Measurements from ENCODE around the gene ING1. TPM values are rescaled to one million over a fixed set of nuclear protein-coding genes. Genes with fewer than 3 reads are reported as not detected.
"Not testable (repeated sequence)": the region's sequence is repeated elsewhere in the genome, so short reads cannot be mapped to it uniquely, and the experiment has no call there.

Gene ING1
- total RNA-seq, 3 donors from 2014 or later: 21.0 to 26.1 (median 26.1) TPM

DNA sequence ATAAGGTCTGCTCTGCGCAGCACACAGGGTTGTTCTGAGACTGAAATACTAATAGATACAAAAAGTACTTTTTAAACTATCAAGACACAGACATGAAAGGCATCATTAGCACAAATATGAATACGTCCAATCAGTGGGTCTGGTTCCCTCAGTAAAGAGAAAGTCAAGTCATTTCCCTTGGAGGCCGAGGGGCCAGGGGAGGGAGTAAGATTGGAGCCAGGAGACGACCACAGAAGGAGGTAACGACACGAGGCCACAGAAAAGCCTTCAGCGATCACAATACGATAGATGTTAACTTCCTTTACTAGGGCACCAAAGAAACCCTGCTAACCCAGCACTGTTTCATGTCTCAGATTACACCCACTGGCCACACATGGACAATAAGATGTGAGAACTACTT lies 12.9 kb upstream of the ING1 start:
- Histone ChIP-seq H3K27me3 (no peaks in the 10 kb centered on the region), H3K4me3 (no peak overlapping the region), H3K36me3 (peaks cover 3% of the 10 kb centered on the region), H3K9me3 (no peaks in the 10 kb centered on the region), H3K4me1 (peaks cover 0 to 10% of the 10 kb centered on the region in 2 donors), H3K27ac (no peak overlapping the region)
- intact Hi-C loops (cut with DNase I; ENCODE audit: low total_unique reads): no loop called here
- TF ChIP-seq POLR2A (IDR thresholded peaks at IDR 0.05): no peak
- no peak for TF ChIP-seq POLR2AphosphoS5 (IDR thresholded peaks at IDR 0.05)
- TF ChIP-seq, protein P1, sequence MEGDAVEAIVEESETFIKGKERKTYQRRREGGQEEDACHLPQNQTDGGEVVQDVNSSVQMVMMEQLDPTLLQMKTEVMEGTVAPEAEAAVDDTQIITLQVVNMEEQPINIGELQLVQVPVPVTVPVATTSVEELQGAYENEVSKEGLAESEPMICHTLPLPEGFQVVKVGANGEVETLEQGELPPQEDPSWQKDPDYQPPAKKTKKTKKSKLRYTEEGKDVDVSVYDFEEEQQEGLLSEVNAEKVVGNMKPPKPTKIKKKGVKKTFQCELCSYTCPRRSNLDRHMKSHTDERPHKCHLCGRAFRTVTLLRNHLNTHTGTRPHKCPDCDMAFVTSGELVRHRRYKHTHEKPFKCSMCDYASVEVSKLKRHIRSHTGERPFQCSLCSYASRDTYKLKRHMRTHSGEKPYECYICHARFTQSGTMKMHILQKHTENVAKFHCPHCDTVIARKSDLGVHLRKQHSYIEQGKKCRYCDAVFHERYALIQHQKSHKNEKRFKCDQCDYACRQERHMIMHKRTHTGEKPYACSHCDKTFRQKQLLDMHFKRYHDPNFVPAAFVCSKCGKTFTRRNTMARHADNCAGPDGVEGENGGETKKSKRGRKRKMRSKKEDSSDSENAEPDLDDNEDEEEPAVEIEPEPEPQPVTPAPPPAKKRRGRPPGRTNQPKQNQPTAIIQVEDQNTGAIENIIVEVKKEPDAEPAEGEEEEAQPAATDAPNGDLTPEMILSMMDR (IDR thresholded peaks at IDR 0.05): no peak
- no peak for DNase-seq (ENCODE audit: low spot score in 2 of 2)

DNA sequence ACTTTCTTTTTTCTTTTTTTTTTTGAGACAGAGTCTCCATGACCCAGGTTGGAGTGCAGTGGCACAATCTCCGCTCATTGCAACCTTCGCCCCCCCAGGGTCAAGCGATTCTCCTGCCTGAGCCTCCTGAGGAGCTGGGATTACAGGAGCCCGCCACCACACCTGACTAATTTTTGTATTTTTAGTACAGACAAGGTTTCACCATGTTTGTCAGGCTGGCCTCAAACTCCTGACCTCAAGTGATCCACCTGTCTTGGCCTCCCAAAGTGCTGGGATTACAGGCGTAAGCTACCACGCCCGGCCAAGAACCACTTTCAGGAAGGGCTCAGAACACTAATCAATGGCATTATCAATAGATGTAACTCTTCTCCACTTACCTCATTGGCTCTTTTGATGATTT lies 12.4 kb upstream of the ING1 start:
- H3K27me3 ChIP-seq; H3K9me3 ChIP-seq; H3K36me3 ChIP-seq; H3K4me3 ChIP-seq; H3K27ac ChIP-seq; DNase-seq (ENCODE audit: low spot score in 2 of 2); intact Hi-C loops (cut with DNase I; ENCODE audit: low total_unique reads): not testable (repeated sequence)
- H3K4me1 ChIP-seq: peaks cover 0 to 10% of the 10 kb centered on the region in 2 donors

DNA sequence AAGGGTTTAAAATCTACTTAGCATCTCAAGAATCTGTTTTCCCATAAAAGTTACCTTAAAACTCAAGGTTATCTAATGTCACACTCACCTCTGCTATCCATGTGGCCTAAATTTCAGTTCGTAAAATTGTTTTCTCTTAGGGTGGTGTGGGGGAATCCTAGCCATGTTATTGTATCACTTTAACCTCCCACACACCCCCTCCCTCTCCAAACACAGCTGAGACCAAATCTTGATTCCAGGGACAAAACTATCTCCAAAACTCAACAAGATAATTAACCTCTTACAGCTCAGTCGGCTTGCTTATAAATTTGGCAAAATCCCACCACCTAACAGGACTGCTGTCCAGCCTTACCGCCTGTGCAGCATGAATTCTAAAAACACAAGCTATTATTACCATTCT lies 11.4 kb upstream of the ING1 start:
- peaks cover 0 to 10% of the 10 kb centered on the region in 2 donors for H3K4me1 ChIP-seq
- intact Hi-C loops (cut with DNase I; ENCODE audit: low total_unique reads): no loop called here
- H3K36me3 ChIP-seq: peaks cover 3% of the 10 kb centered on the region
- TF ChIP-seq, protein P1 (IDR thresholded peaks at IDR 0.05): no peak
- TF ChIP-seq POLR2AphosphoS5 (IDR thresholded peaks at IDR 0.05): no peak
- H3K27me3 ChIP-seq: no peaks in the 10 kb centered on the region
- no peak for DNase-seq (ENCODE audit: low spot score in 2 of 2)
- H3K27ac ChIP-seq: no peak overlapping the region
- H3K9me3 ChIP-seq: no peaks in the 10 kb centered on the region
- H3K4me3 ChIP-seq: no peak overlapping the region

DNA sequence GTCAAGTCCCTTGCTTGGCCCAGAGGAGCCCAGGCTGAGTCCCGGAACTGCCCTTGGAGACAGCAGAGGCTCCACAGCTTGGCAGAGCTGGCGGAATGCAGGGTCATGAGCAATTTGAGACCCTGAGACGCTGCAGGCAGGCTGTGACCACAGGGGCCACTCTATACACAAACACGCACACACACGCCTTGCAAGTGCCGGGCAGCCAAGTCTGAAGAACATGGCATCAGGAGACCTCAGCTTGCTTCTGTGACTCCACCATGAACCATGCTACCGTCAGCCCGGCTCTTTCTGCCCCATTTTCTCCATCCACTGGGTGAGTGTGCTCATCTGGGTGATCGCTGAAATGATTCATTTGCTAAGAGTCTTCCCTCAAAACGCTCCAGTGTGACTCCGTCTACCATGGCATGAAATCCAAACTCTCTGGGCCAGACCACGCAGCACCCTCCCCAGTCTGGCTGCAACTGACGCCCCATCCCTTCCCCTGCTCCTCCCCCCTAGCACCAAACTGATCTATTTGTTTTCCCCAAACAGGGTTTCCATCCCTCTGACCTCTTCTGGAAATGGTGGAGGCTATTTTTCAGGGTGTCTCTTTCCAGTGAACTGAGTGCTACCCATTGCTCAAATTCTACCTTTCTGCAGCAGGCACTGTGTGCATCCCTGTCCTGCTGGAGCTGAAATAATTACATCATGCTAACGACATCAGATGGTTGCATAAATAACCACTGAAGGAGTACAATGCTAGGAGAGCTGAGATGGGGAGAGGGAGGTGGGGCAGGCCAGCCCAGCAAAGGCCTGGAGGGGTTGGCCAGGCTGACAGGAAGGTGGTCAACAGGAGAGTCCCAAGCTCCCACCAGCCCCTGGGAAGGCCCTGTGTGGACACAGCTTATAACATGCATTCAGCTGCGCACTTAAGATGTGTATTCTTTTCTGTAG lies 10.6 kb upstream of the ING1 start:
- H3K9me3 ChIP-seq: no peaks in the 10 kb centered on the region
- no peak for DNase-seq (ENCODE audit: low spot score in 2 of 2)
- H3K27me3 ChIP-seq: no peaks in the 10 kb centered on the region
- H3K4me1 ChIP-seq: peaks cover 0 to 10% of the 10 kb centered on the region in 2 donors
- no peak overlapping the region for H3K27ac ChIP-seq
- no peak overlapping the region for H3K4me3 ChIP-seq
- intact Hi-C loops (cut with DNase I; ENCODE audit: low total_unique reads): no loop called here
- TF ChIP-seq, protein P1 (IDR thresholded peaks at IDR 0.05): no peak
- no peak for TF ChIP-seq POLR2A (IDR thresholded peaks at IDR 0.05)
- no peak for TF ChIP-seq POLR2AphosphoS5 (IDR thresholded peaks at IDR 0.05)
- H3K36me3 ChIP-seq: peaks cover 3% of the 10 kb centered on the region

DNA sequence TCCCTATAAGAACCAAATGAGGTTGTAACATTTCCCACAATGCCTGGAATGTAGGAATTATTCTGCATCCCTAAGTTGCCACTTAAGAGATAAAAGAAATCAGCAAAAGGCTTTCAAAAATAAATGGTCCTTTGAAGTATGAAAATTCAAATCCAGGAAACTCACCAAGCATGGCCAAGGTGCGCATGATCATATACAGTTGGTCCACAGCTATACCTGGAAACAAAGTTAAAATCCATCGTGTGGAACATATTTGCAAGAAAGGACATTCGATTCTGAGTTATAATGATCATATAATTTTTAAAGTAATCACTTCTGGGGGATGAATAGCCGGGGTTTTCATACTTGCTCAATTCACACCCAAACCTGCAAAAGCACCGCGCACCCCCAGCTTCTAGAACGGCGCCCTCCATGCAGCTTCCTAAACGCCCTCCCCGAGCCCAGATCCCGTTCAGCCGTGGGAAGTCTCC lies 8.1 kb upstream of the ING1 start:
- H3K27me3 ChIP-seq: no peaks in the 10 kb centered on the region
- no peaks in the 10 kb centered on the region for H3K9me3 ChIP-seq
- intact Hi-C loops (cut with DNase I; ENCODE audit: low total_unique reads): no loop called here
- H3K27ac ChIP-seq: peak overlapping the region; percentile 77 to 93
- TF ChIP-seq POLR2A (IDR thresholded peaks at IDR 0.05) (no peak), POLR2AphosphoS5 (IDR thresholded peaks at IDR 0.05) (no peak)
- TF ChIP-seq, protein P1 (IDR thresholded peaks at IDR 0.05): no peak
- H3K36me3 ChIP-seq: no peaks in the 10 kb centered on the region
- peaks cover 0 to 10% of the 10 kb centered on the region in 2 donors for H3K4me1 ChIP-seq
- peak overlapping the region; percentile 65 to 99 (median 83) for H3K4me3 ChIP-seq
- no peak for DNase-seq (ENCODE audit: low spot score in 2 of 2)

Data from breast epithelium (tissue), 4 donors.